ENCODE data around the gene IFT74. TPM values are rescaled to one million over a fixed set of nuclear protein-coding genes. Genes with fewer than 3 reads are reported as not detected.

Gene IFT74
- 10 to 100 TPM; 12.5 to 41.4 TPM for total RNA-seq

DNA sequence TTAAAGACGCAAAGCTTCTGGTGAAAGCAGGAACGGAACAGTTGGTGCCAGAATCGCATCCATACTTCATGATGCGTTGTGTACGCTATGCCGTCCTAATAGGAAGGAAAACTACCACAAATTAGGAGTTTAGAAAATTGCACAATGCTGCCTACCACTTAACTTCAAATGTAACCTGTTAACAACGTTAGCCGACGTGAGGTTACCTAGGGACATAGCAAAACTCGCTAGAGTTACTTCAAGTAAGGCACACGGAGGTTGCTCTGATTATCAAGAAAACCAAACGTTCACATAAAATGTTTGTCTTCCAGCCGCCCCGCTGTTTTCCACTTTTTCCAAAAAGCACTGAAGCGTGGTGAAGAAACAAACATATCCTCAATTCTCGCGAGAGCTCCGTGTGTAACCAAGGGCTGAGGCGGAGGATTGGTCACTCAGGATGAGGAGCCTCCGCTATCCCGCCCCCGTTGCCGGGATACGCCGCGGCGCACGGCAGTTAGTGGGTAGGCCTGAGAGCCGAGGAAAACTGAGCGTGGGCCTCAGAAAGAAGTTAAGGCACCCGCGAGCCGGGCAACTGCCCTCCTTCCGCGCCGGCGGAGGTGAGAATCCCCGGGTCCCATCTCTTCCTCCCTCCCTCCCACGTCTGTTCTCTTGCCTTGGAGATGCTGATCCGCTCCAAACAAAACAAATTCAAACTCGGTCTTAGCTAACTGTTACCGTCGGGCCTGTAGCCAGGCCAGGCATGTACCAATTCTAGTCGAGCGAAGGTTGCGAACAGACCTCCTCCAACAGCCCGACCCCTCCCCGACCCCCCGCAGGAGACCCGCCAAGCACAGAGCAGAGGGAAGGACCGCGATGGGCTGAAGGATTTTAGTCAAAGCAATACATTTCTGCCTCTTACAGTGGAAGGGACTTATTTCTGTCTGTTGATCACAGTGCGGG lies at the start of gene IFT74:
TSS of gene IFT74 (plus strand) at position 492 of the 939 bp plus-strand sequence. CDS start 5,556 bp downstream, outside the sequence.
- peak; percentile 97 for DNase-seq (ENCODE audit: low spot score)
- Histone ChIP-seq H3K9me3 (no peaks in the 10 kb centered on the region), H3K4me1 (ENCODE audit: control insufficient read depth in 1 of 2, low read depth in 2 of 2) (peaks cover 6 to 15% of the 10 kb centered on the region in 2 donors), H3K4me3 (peak within 1 kb of the TSS; percentile 78), H3K27ac (peak within 1 kb of the TSS; percentile 81 to 91), H3K36me3 (no peaks in the 10 kb centered on the region), H3K27me3 (replicated peaks; ENCODE audit: insufficient read depth) (no peaks in the 10 kb centered on the region)
- no peak for TF ChIP-seq CTCF (IDR thresholded peaks at IDR 0.05)
- peak; percentile 99 for ATAC-seq (ENCODE audit: insufficient number of reproducible peaks, low FRiP score, low read depth)

DNA sequence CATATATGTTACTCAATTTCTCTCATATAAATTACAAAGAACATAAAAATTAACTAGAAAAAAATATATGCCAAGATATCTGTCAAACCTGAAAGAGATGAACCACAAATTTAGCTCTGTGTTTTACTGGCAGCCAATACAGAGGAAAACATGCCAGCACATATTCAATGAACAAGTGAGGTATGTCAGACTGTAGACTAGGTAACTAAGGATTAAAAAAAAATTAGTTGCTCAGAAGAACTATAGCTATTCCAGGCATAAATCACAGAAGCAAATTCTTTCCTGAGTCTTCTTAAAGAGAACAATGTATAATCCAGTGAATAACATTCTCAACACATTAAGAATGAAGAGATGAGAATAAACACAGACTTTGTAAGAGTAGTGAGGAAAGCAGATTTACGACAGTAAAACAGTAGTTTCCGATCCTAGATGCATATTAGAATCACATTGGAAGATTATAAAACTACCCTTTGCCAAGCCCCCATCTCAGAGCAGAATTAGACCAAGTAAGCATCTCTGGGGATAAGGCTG lies 43.0 kb upstream of the IFT74 start:
- H3K36me3 ChIP-seq: peaks cover 31% of the 10 kb centered on the region
- no peak for ATAC-seq (ENCODE audit: insufficient number of reproducible peaks, low FRiP score, low read depth)
- H3K4me3 ChIP-seq: no peak overlapping the region
- no peak for DNase-seq (ENCODE audit: low spot score)
- H3K27me3 ChIP-seq (replicated peaks; ENCODE audit: insufficient read depth): no peaks in the 10 kb centered on the region
- no peak for TF ChIP-seq CTCF (IDR thresholded peaks at IDR 0.05)
- H3K9me3 ChIP-seq: no peaks in the 10 kb centered on the region
- H3K27ac ChIP-seq: no peak overlapping the region
- H3K4me1 ChIP-seq (ENCODE audit: control insufficient read depth in 1 of 2, low read depth in 2 of 2): no peaks in the 10 kb centered on the region

DNA sequence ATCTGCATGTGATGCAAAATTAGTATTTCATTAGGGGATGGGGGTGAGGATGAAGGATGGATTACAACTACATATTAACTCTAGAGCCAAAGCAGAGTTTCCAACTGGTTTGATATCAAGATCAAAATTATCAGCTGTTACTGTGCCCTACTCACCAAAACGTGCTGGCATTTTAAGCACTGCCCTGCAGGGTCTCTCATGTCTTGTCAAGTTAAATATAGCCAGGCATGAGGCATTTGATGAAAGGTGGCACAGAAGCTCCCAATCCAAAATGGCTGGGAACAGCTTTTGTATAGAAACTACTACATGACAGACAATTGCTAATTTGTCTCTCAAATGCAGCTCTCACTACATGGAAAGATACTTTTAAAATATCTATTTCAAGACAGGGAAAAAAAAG lies 36.5 kb upstream of the IFT74 start:
- peaks cover 49% of the 10 kb centered on the region for H3K36me3 ChIP-seq
- no peaks in the 10 kb centered on the region for H3K27me3 ChIP-seq (replicated peaks; ENCODE audit: insufficient read depth)
- no peaks in the 10 kb centered on the region for H3K4me1 ChIP-seq (ENCODE audit: control insufficient read depth in 1 of 2, low read depth in 2 of 2)
- DNase-seq (ENCODE audit: low spot score) (no peak), ATAC-seq (ENCODE audit: insufficient number of reproducible peaks, low FRiP score, low read depth) (no peak)
- TF ChIP-seq CTCF (IDR thresholded peaks at IDR 0.05): no peak
- H3K9me3 ChIP-seq: no peaks in the 10 kb centered on the region
- H3K4me3 ChIP-seq: no peak overlapping the region
- H3K27ac ChIP-seq: no peak overlapping the region

GRCh38 chr9:26925609-26926008 lies 30.6 kb upstream of the IFT74 start:
- no peak for TF ChIP-seq CTCF (IDR thresholded peaks at IDR 0.05)
- no peak for ATAC-seq (ENCODE audit: insufficient number of reproducible peaks, low FRiP score, low read depth)
- no peak overlapping the region for H3K27ac ChIP-seq
- H3K36me3 ChIP-seq: peaks cover 31% of the 10 kb centered on the region
- no peak overlapping the region for H3K4me3 ChIP-seq
- no peaks in the 10 kb centered on the region for H3K27me3 ChIP-seq (replicated peaks; ENCODE audit: insufficient read depth)
- no peaks in the 10 kb centered on the region for H3K9me3 ChIP-seq
- H3K4me1 ChIP-seq (ENCODE audit: control insufficient read depth in 1 of 2, low read depth in 2 of 2): no peaks in the 10 kb centered on the region
- DNase-seq (ENCODE audit: low spot score): no peak

- H3K27ac ChIP-seq: no peak overlapping the region
- no peak overlapping the region for H3K4me3 ChIP-seq
- H3K36me3 ChIP-seq: peaks cover 32% of the 10 kb centered on the region
- DNase-seq (ENCODE audit: low spot score) (no peak), ATAC-seq (ENCODE audit: insufficient number of reproducible peaks, low FRiP score, low read depth) (no peak)
- H3K27me3 ChIP-seq (replicated peaks; ENCODE audit: insufficient read depth): no peaks in the 10 kb centered on the region
- H3K9me3 ChIP-seq: no peaks in the 10 kb centered on the region
- no peak for TF ChIP-seq CTCF (IDR thresholded peaks at IDR 0.05)
- no peaks in the 10 kb centered on the region for H3K4me1 ChIP-seq (ENCODE audit: control insufficient read depth in 1 of 2, low read depth in 2 of 2)
These were observed 27.2 kb upstream of the IFT74 start for GRCh38 chr9:26928902-26929495.
